G401 (cell line): ENCODE data around the gene RNF26. TPM values are rescaled to one million over a fixed set of nuclear protein-coding genes. Genes with fewer than 3 reads are reported as not detected.

Source experiments
- DNase-seq: peaks from one replicate; pipeline ENCODE4 v3.0.0-alpha.2; 2015; ENCODE audit warnings: low spot score
- in situ Hi-C: cut with HindIII; loops from 2 replicates; pipeline ENCODE4 v1.10.0; 2016; ENCODE audit warnings: low sequenced_read_pairs, mixed read lengths
- total RNA-seq: library from RNA; depleted of rRNA; stranded (reverse); fragments of >200 nt; shearing (Covaris generic); gene quantifications from 2 replicates; pipeline ENCODE4 v1.2.3, GENCODE V29; 2014; rRNA removed

RNF26 gene
- 19.3 and 19.9 TPM in 2 replicates for total RNA-seq

- in situ Hi-C loops, result no loop called here
- peak; percentile 99 for DNase-seq
Observed at GRCh38 chr11:119334174-119334930, at the start of gene RNF26. Gene RNF26, plus strand, starts transcription at chr11:119334527. Its CDS starts 596 bp downstream, at chr11:119335123.

GRCh38 chr11:119285431-119285830 lies 48.9 kb upstream of the RNF26 start:
- in situ Hi-C loops, result no loop called here
- DNase-seq, result no peak

GRCh38 chr11:119288219-119288618 lies 46.1 kb upstream of the RNF26 start:
- no peak for DNase-seq
- in situ Hi-C loops, result no loop called here

- in situ Hi-C loops, result no loop called here
- DNase-seq, result no peak
Observed at GRCh38 chr11:119290894-119291497, 43.3 kb upstream of the RNF26 start.

GRCh38 chr11:119293461-119293860 lies 40.9 kb upstream of the RNF26 start:
- no peak for DNase-seq

GRCh38 chr11:119295178-119295577 lies 39.1 kb upstream of the RNF26 start:
- in situ Hi-C loops, result no loop called here
- no peak for DNase-seq

More at GRCh38 chr11:119293461-119293860, 40.9 kb upstream of the RNF26 start:
- in situ Hi-C loops, result no loop called here

- in situ Hi-C loops, result no loop called here
- DNase-seq, result no peak
Observed at GRCh38 chr11:119297938-119298337, 36.4 kb upstream of the RNF26 start.

- in situ Hi-C loops, result no loop called here
- DNase-seq, result peak; percentile 91
Observed at GRCh38 chr11:119298726-119299125, 35.6 kb upstream of the RNF26 start.

- DNase-seq, result no peak
- in situ Hi-C loops, result no loop called here
Observed at GRCh38 chr11:119299416-119299815, 34.9 kb upstream of the RNF26 start.

GRCh38 chr11:119300198-119300964 lies 33.9 kb upstream of the RNF26 start:
- peak; percentile 82 for DNase-seq
- in situ Hi-C loops, result loop anchor here (25.0 kb wide), 1 partner anchor 188 kb away; the partner anchor contains the start of genes C2CD2L, DPAGT1 and HINFP

GRCh38 chr11:119303227-119303718 lies 31.1 kb upstream of the RNF26 start:
- in situ Hi-C loops, result loop anchor here (25.0 kb wide), 1 partner anchor 191 kb away; the partner anchor contains the start of genes C2CD2L, DPAGT1 and HINFP
- no peak for DNase-seq

GRCh38 chr11:119305556-119306372 lies 28.6 kb upstream of the RNF26 start:
- in situ Hi-C loops, result loop anchor here (5.0 to 25.0 kb wide), 2 partner anchors 47 to 193 kb away; partner anchors contain the start of genes C2CD2L, DPAGT1 and HINFP

GRCh38 chr11:119306373-119306890 lies 27.9 kb upstream of the RNF26 start:
- in situ Hi-C loops, result loop anchor here (5.0 to 25.0 kb wide), 2 partner anchors 46 to 194 kb away; partner anchors contain the start of genes C2CD2L, DPAGT1 and HINFP
- no peak for DNase-seq

More at GRCh38 chr11:119305556-119306372, 28.6 kb upstream of the RNF26 start:
- no peak for DNase-seq

GRCh38 chr11:119307219-119307618 lies 27.1 kb upstream of the RNF26 start:
- in situ Hi-C loops, result loop anchor here (5.0 to 25.0 kb wide), 2 partner anchors 45 to 195 kb away; partner anchors contain the start of genes C2CD2L, DPAGT1 and HINFP
- DNase-seq, result peak; percentile 49

- in situ Hi-C loops, result loop anchor here (5.0 to 25.0 kb wide), 2 partner anchors 44 to 196 kb away; partner anchors contain the start of genes C2CD2L, DPAGT1 and HINFP
- DNase-seq, result no peak
Observed at GRCh38 chr11:119307974-119308373, 26.4 kb upstream of the RNF26 start.

GRCh38 chr11:119309411-119309810 lies 24.9 kb upstream of the RNF26 start:
- in situ Hi-C loops, result loop anchor here (5.0 to 25.0 kb wide), 2 partner anchors 43 to 197 kb away; partner anchors contain the start of genes C2CD2L, DPAGT1 and HINFP
- no peak for DNase-seq

- no peak for DNase-seq
- in situ Hi-C loops, result loop anchor here (5.0 to 25.0 kb wide), 2 partner anchors 42 to 198 kb away; partner anchors contain the start of genes C2CD2L, DPAGT1 and HINFP
Observed at GRCh38 chr11:119309953-119310681, 24.2 kb upstream of the RNF26 start.
